Measurements from ENCODE around the gene FOXO1.

FOXO1 gene

DNA sequence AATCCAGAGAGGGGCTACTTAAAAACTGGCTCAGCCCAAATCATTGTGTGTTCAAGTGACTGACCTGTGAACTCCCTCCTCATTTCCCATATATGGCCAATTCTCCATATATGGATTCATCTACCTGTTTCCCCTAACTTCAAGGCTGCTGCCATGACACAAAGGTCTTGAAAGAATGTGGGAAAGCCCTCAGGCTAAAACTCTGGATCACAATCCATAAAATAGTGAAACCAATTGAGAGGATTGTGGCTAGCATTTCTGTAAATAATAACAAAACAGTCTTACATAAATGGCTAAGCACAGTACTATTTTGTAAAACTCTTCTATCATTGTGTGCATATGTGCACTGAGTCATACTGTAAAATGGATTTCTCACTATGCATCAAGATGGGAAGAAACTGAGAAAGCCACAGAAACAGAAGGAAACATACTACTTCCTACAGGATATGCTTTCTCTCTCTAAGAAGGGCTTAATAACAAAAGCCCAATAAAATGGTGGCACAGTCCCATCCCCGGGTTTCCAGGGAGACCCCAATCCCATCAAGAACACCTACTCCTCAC is 80.5 kb downstream of the FOXO1 start:
- Histone ChIP-seq H3K4me3 (ENCODE audit: insufficient read length, low read depth) (no peak overlapping the region), H3K4me1 (ENCODE audit: insufficient read depth, insufficient read length) (no peaks in the 10 kb centered on the region), H3K9ac (ENCODE audit: insufficient read length, low read depth) (no peak overlapping the region), H3K36me3 (ENCODE audit: insufficient read depth, insufficient read length, low read length) (no peaks in the 10 kb centered on the region), H3K9me3 (ENCODE audit: insufficient read depth, low read length) (peaks cover 12% of the 10 kb centered on the region; the same call in 1 of the 2 replicates), H3K27me3 (ENCODE audit: insufficient read depth, insufficient read length) (no peaks in the 10 kb centered on the region)
- TF ChIP-seq ZNF274 (IDR thresholded peaks at IDR 0.05; ENCODE audit: low read depth, low read length) (no peak), YY1 (IDR thresholded peaks at IDR 0.05; ENCODE audit: insufficient read depth, insufficient read length) (no peak), SUZ12 (IDR thresholded peaks at IDR 0.05; ENCODE audit: extremely low read depth, insufficient read depth, insufficient read length) (no peak)
- no peak for DNase-seq (ENCODE audit: low read depth, low spot score)

DNA sequence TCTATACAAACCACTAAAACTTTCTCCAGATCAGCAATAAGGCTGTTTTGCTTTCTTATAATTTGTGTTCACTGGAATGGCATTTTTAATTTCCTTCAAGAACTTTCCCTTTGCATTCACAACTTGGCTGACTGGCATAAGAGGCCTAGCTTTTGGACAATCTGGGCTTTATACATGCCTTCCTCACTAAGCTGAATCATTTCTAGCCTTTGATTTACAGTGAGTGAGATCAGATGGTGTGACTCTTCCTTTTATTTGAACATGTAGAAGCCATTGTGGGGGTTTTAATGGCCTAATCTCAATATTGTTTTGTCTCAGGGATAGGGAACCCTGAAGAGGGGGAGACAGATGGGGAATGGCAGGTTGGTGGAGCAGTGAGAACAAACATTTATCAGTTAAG is 82.7 kb downstream of the FOXO1 start:
- H3K36me3 ChIP-seq (ENCODE audit: insufficient read depth, insufficient read length, low read length), result no peaks in the 10 kb centered on the region
- no peak for TF ChIP-seq YY1 (IDR thresholded peaks at IDR 0.05; ENCODE audit: insufficient read depth, insufficient read length)
- no peak for TF ChIP-seq ZNF274 (IDR thresholded peaks at IDR 0.05; ENCODE audit: low read depth, low read length)
- no peak for TF ChIP-seq SUZ12 (IDR thresholded peaks at IDR 0.05; ENCODE audit: extremely low read depth, insufficient read depth, insufficient read length)
- H3K4me1 ChIP-seq (ENCODE audit: insufficient read depth, insufficient read length), result no peaks in the 10 kb centered on the region
- no peak overlapping the region for H3K9ac ChIP-seq (ENCODE audit: insufficient read length, low read depth)
- H3K9me3 ChIP-seq (ENCODE audit: insufficient read depth, low read length), result peaks cover 12% of the 10 kb centered on the region; the same call in 1 of the 2 replicates
- DNase-seq (ENCODE audit: low read depth, low spot score), result no peak
- H3K4me3 ChIP-seq (ENCODE audit: insufficient read length, low read depth), result no peak overlapping the region
- no peaks in the 10 kb centered on the region for H3K27me3 ChIP-seq (ENCODE audit: insufficient read depth, insufficient read length)

DNA sequence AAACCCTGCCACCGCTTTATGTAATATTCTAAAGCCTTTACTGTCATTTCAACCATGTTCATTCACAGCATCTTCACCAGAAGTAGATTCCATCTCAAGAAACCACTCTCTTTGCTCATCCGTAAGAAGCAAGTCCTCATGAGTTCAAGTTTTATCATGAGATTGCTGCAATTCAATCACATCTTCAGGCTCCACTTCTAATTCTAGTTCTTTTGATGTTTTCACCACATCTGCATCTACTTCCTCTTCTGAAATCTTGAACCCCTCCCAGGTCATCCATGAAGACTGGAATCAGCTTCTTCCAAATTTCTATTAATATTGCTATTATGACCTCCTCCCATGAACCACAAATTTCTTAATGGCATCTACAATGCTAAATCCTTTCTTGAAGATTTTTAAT is 83.9 kb downstream of the FOXO1 start:
- Histone ChIP-seq H3K9me3 (ENCODE audit: insufficient read depth, low read length) (peaks cover 12% of the 10 kb centered on the region; the same call in 1 of the 2 replicates), H3K9ac (ENCODE audit: insufficient read length, low read depth) (no peak overlapping the region), H3K4me1 (ENCODE audit: insufficient read depth, insufficient read length) (no peaks in the 10 kb centered on the region), H3K27me3 (ENCODE audit: insufficient read depth, insufficient read length) (no peaks in the 10 kb centered on the region), H3K36me3 (ENCODE audit: insufficient read depth, insufficient read length, low read length) (no peaks in the 10 kb centered on the region), H3K4me3 (ENCODE audit: insufficient read length, low read depth) (no peak overlapping the region)
- TF ChIP-seq SUZ12 (IDR thresholded peaks at IDR 0.05; ENCODE audit: extremely low read depth, insufficient read depth, insufficient read length) (no peak), ZNF274 (IDR thresholded peaks at IDR 0.05; ENCODE audit: low read depth, low read length) (no peak), YY1 (IDR thresholded peaks at IDR 0.05; ENCODE audit: insufficient read depth, insufficient read length) (no peak)
- DNase-seq (ENCODE audit: low read depth, low spot score), result no peak

GRCh38 chr13:40581277-40581579 is 85.2 kb downstream of the FOXO1 start:
- no peak overlapping the region for H3K4me3 ChIP-seq (ENCODE audit: insufficient read length, low read depth)
- no peaks in the 10 kb centered on the region for H3K27me3 ChIP-seq (ENCODE audit: insufficient read depth, insufficient read length)
- no peak for TF ChIP-seq ZNF274 (IDR thresholded peaks at IDR 0.05; ENCODE audit: low read depth, low read length)
- no peak for TF ChIP-seq YY1 (IDR thresholded peaks at IDR 0.05; ENCODE audit: insufficient read depth, insufficient read length)
- TF ChIP-seq SUZ12 (IDR thresholded peaks at IDR 0.05; ENCODE audit: extremely low read depth, insufficient read depth, insufficient read length), result no peak
- no peaks in the 10 kb centered on the region for H3K4me1 ChIP-seq (ENCODE audit: insufficient read depth, insufficient read length)
- H3K36me3 ChIP-seq (ENCODE audit: insufficient read depth, insufficient read length, low read length), result no peaks in the 10 kb centered on the region
- no peak overlapping the region for H3K9ac ChIP-seq (ENCODE audit: insufficient read length, low read depth)
- no peak for DNase-seq (ENCODE audit: low read depth, low spot score)
- H3K9me3 ChIP-seq (ENCODE audit: insufficient read depth, low read length), result peaks cover 12% of the 10 kb centered on the region; the same call in 1 of the 2 replicates

DNA sequence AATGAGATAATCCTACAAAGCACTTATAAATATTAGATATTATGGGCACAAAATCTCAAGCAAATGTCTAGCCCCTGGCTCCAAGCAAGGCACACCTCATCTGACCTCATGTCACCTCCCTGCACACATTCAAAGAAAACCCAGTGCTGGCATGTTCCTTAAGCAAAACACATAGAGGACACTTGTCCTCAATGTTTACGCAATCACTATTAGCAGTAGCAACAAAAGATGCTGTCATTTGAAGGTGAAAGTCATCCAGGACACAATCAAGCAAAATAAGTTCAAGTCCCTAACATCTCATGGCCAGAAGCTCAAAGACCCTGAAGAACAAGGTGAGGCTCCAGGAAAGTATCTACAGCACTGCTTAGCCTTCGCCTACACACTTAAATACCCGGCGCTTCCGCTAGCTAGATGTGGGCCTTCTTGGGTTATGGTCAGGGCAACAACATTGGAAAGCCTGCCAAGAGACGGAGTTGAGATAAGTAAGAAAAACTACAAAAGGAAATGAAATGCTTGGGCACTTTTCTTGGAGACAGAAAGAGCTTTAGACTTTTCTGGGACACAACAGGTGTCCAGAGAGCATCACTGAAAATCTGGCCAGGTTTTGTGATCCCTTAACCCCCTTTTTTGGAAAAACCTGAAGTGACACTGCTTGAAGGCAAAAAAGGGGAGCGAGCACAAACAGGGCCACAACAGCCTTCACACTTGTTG is 85.7 kb downstream of the FOXO1 start:
- Histone ChIP-seq H3K27me3 (ENCODE audit: insufficient read depth, insufficient read length) (no peaks in the 10 kb centered on the region), H3K4me1 (ENCODE audit: insufficient read depth, insufficient read length) (no peaks in the 10 kb centered on the region), H3K36me3 (ENCODE audit: insufficient read depth, insufficient read length, low read length) (no peaks in the 10 kb centered on the region), H3K4me3 (ENCODE audit: insufficient read length, low read depth) (no peak overlapping the region), H3K9me3 (ENCODE audit: insufficient read depth, low read length) (peaks cover 12% of the 10 kb centered on the region; the same call in 1 of the 2 replicates), H3K9ac (ENCODE audit: insufficient read length, low read depth) (no peak overlapping the region)
- DNase-seq (ENCODE audit: low read depth, low spot score), result no peak
- TF ChIP-seq SUZ12 (IDR thresholded peaks at IDR 0.05; ENCODE audit: extremely low read depth, insufficient read depth, insufficient read length) (no peak), ZNF274 (IDR thresholded peaks at IDR 0.05; ENCODE audit: low read depth, low read length) (no peak), YY1 (IDR thresholded peaks at IDR 0.05; ENCODE audit: insufficient read depth, insufficient read length) (no peak)

DNA sequence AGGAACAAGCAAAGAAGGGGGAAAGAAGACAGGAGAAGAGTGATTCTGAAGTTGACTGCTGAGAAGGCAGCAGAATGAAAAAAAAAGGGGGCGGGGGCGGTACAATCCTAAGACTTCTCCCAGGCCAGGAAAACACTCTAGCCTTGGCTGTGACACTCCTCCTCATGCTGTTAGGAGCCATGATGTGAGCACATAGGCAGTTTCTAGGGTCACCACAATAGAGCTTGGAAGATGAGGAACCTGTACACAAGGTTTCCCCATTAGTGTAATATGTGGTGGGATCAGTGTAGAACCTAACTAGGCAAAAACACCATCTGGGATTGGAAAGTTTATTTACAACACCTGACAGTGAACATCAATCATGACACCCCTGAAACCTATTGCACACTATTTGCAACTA is 86.9 kb downstream of the FOXO1 start:
- DNase-seq (ENCODE audit: low read depth, low spot score), result no peak
- Histone ChIP-seq H3K9ac (ENCODE audit: insufficient read length, low read depth) (no peak overlapping the region), H3K27me3 (ENCODE audit: insufficient read depth, insufficient read length) (no peaks in the 10 kb centered on the region), H3K4me3 (ENCODE audit: insufficient read length, low read depth) (no peak overlapping the region), H3K36me3 (ENCODE audit: insufficient read depth, insufficient read length, low read length) (no peaks in the 10 kb centered on the region), H3K4me1 (ENCODE audit: insufficient read depth, insufficient read length) (no peaks in the 10 kb centered on the region), H3K9me3 (ENCODE audit: insufficient read depth, low read length) (peaks cover 12% of the 10 kb centered on the region; the same call in 1 of the 2 replicates)
- TF ChIP-seq ZNF274 (IDR thresholded peaks at IDR 0.05; ENCODE audit: low read depth, low read length) (no peak), YY1 (IDR thresholded peaks at IDR 0.05; ENCODE audit: insufficient read depth, insufficient read length) (no peak), SUZ12 (IDR thresholded peaks at IDR 0.05; ENCODE audit: extremely low read depth, insufficient read depth, insufficient read length) (no peak)

GRCh38 chr13:40578055-40578454 is 88.4 kb downstream of the FOXO1 start:
- DNase-seq (ENCODE audit: low read depth, low spot score), result no peak
- TF ChIP-seq YY1 (IDR thresholded peaks at IDR 0.05; ENCODE audit: insufficient read depth, insufficient read length), result no peak
- TF ChIP-seq SUZ12 (IDR thresholded peaks at IDR 0.05; ENCODE audit: extremely low read depth, insufficient read depth, insufficient read length), result no peak
- no peak for TF ChIP-seq ZNF274 (IDR thresholded peaks at IDR 0.05; ENCODE audit: low read depth, low read length)
- H3K27me3 ChIP-seq (ENCODE audit: insufficient read depth, insufficient read length), result no peaks in the 10 kb centered on the region
- peaks cover 2% of the 10 kb centered on the region; the same call in 1 of the 2 replicates for H3K9me3 ChIP-seq (ENCODE audit: insufficient read depth, low read length)
- H3K9ac ChIP-seq (ENCODE audit: insufficient read length, low read depth), result no peak overlapping the region
- H3K36me3 ChIP-seq (ENCODE audit: insufficient read depth, insufficient read length, low read length), result no peaks in the 10 kb centered on the region
- H3K4me3 ChIP-seq (ENCODE audit: insufficient read length, low read depth), result no peak overlapping the region
- H3K4me1 ChIP-seq (ENCODE audit: insufficient read depth, insufficient read length), result no peaks in the 10 kb centered on the region
